Ascending aorta (tissue), 2 donors: ENCODE data around the gene PGLYRP1. TPM values are rescaled to one million over a fixed set of nuclear protein-coding genes. Genes with fewer than 3 reads are reported as not detected.

ENCODE experiments used
- DNase-seq, 2 donors: peaks; one replicate each; pipeline ENCODE4 v3.0.0-alpha.2; 2019; ENCODE audit warnings: low spot score in 2 of 2
- H3K27ac ChIP-seq, 2 donors: fragments of 200-600 bp; sonication (generic); one replicate each; pipeline ENCODE4 v1.5.1; 2016 to 2017; ENCODE audit warnings: mild to moderate bottlenecking in 1 of 2
- H3K27me3 ChIP-seq: fragments of 200-600 bp; sonication (generic); one replicate; pipeline ENCODE4 v1.5.1; 2017
- H3K36me3 ChIP-seq, 2 donors: fragments of 200-600 bp; sonication (generic); one replicate each; pipeline ENCODE4 v1.5.1; 2016
- H3K4me1 ChIP-seq, 2 donors: fragments of 200-600 bp; sonication (generic); one replicate each; pipeline ENCODE4 v1.5.1; 2016 to 2017; ENCODE audit warnings: mild to moderate bottlenecking in 1 of 2
- H3K4me3 ChIP-seq, 2 donors: fragments of 200-600 bp; sonication (generic); one replicate each; pipeline ENCODE4 v1.5.1; 2016 to 2017; ENCODE audit warnings: mild to moderate bottlenecking in 1 of 2
- H3K9me3 ChIP-seq, 2 donors: fragments of 200-600 bp; sonication (generic); one replicate each; pipeline ENCODE4 v1.5.1; 2016
- CTCF ChIP-seq, 3 experiments: fragments of 200-600 bp in 2 of 3; fragments of 450-650 bp in 1 of 3; sonication (generic) in 2 of 3; IDR thresholded peaks; one replicate each; pipeline ENCODE4 v1.5.1; 2016 to 2019; ENCODE audit warnings: antibody characterized with exemption in 3 of 3, mild to moderate bottlenecking in 1 of 3, moderate library complexity in 1 of 3
- intact Hi-C: fragments of 100-400 bp; cut with DNase I; formaldehyde crosslinking; loops from one replicate; pipeline ENCODE4 v1.15.1; 2023
- total RNA-seq: library from RNA; depleted of rRNA; stranded (reverse); fragments of >200 nt; gene quantifications from one replicate; pipeline ENCODE4 v1.1.0, GENCODE V29; 2016

PGLYRP1 gene
- total RNA-seq, 1 donor from 2014 or later, result not detected

- Histone ChIP-seq H3K4me3 (no peak overlapping the region), H3K27me3 (no peaks in the 10 kb centered on the region), H3K9me3 (no peaks in the 10 kb centered on the region), H3K27ac (no peak overlapping the region), H3K4me1 (no peaks in the 10 kb centered on the region), H3K36me3 (no peaks in the 10 kb centered on the region)
- intact Hi-C loops, result no loop called here
- no peak for TF ChIP-seq CTCF (IDR thresholded peaks at IDR 0.05)
- DNase-seq, result no peak
Measured at GRCh38 chr19:46065486-46066071, 42.7 kb upstream of the PGLYRP1 start.

GRCh38 chr19:46063201-46063600, 40.3 kb upstream of the PGLYRP1 start:
- no peak for TF ChIP-seq CTCF (IDR thresholded peaks at IDR 0.05)
- intact Hi-C loops, result no loop called here
- DNase-seq, result no peak

DNA sequence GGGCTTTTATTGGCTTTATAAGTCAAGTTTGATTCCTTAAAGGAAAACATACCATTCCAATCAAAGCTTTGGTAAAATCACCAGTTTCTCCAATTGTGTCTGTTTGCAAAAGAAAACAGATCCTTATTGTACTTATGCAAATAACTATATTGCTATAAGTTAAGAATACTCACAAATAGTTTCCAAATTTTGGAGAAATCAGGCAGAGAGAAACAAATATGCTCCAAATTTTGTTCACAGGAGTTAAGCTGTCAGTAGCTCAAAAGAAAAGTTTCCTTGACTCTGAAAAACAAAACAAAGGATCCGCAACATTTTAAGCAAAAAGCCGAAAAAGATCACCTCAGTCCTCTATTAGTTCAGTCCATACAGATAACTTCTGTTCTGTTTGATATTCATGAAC, 37.2 kb upstream of the PGLYRP1 start:
- Histone ChIP-seq H3K27ac (no peak overlapping the region), H3K4me3 (no peak overlapping the region), H3K4me1 (no peaks in the 10 kb centered on the region), H3K27me3 (no peaks in the 10 kb centered on the region), H3K9me3 (no peaks in the 10 kb centered on the region), H3K36me3 (no peaks in the 10 kb centered on the region)
- intact Hi-C loops, result no loop called here
- TF ChIP-seq CTCF (IDR thresholded peaks at IDR 0.05), result no peak
- no peak for DNase-seq

More at GRCh38 chr19:46063201-46063600, 40.3 kb upstream of the PGLYRP1 start:
- Histone ChIP-seq H3K27ac (no peak overlapping the region), H3K4me1 (no peaks in the 10 kb centered on the region), H3K4me3 (no peak overlapping the region), H3K36me3 (no peaks in the 10 kb centered on the region), H3K9me3 (no peaks in the 10 kb centered on the region), H3K27me3 (no peaks in the 10 kb centered on the region)

DNA sequence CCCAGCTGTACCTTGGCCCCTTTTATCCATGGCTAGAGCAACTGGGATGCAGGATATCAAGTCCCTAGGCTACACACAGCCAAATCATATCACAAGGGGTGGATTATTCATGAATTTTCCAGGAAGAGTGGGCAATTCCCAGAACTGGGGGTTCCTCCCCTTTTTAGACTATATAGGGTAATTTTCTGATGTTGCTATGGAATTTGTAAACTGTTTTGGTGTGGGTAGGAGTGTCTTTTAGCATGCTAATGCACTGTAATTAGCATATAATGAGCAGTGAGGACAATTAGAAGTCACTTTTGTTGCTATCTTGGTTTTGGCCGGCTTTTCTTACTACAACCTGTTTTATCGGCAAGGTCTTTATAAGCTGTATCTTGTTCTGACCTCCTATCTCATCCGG, 35.9 kb upstream of the PGLYRP1 start:
- no peak for TF ChIP-seq CTCF (IDR thresholded peaks at IDR 0.05)
- Histone ChIP-seq H3K27ac (no peak overlapping the region), H3K36me3 (no peaks in the 10 kb centered on the region), H3K4me3 (no peak overlapping the region), H3K4me1 (no peaks in the 10 kb centered on the region), H3K27me3 (no peaks in the 10 kb centered on the region), H3K9me3 (no peaks in the 10 kb centered on the region)
- intact Hi-C loops, result no loop called here
- no peak for DNase-seq

DNA sequence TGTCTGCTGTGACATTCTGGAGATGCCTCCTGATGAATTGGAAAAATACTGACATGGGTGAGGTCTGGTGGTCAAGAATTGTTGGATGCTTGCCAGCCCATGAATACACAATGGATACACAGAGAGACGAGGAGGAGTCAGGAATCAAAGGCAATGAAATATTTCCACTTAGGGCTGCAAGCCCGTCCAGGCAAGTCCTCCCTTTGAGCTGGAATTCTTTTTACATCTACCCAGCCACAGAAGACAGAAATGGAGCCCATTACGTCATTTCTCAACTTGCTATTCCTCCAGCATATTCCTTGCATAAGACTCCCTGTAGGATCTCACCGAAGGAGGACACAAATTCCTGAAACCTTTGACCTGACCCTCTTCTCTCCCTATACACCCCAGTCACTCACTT, 33.7 kb upstream of the PGLYRP1 start:
- H3K27me3 ChIP-seq, result no peaks in the 10 kb centered on the region
- H3K27ac ChIP-seq, result no peak overlapping the region
- intact Hi-C loops, result no loop called here
- no peaks in the 10 kb centered on the region for H3K4me1 ChIP-seq
- no peak for DNase-seq
- H3K36me3 ChIP-seq, result no peaks in the 10 kb centered on the region
- no peak for TF ChIP-seq CTCF (IDR thresholded peaks at IDR 0.05)
- no peak overlapping the region for H3K4me3 ChIP-seq
- H3K9me3 ChIP-seq, result no peaks in the 10 kb centered on the region

DNA sequence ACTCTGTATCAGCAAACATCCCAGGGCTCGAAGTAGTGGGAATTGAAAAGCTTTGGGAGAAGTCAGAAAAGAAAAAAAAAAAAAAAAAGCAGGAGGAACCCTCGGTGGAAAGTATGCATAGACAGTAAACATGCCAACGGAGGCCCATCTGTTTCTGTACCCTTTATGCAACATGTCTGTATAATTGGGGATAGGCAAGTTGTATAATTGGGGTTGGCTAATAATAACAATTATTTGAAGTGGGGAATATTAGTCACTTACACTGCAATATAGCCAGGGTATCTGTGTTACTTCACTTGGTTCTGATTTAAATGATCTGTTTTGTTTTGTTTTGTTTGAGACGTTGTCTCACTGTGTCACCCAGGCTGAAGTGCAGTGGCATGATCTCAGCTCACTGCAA, 30.0 kb upstream of the PGLYRP1 start:
- H3K4me3 ChIP-seq, result no peak overlapping the region
- no peaks in the 10 kb centered on the region for H3K36me3 ChIP-seq
- no peaks in the 10 kb centered on the region for H3K4me1 ChIP-seq
- H3K27me3 ChIP-seq, result no peaks in the 10 kb centered on the region
- intact Hi-C loops, result no loop called here
- no peak for DNase-seq
- peaks cover 0 to 3% of the 10 kb centered on the region in 2 donors for H3K9me3 ChIP-seq
- no peak overlapping the region for H3K27ac ChIP-seq
- TF ChIP-seq CTCF (IDR thresholded peaks at IDR 0.05), result no peak
